ENCODE data around the gene ACY1.
"Not testable (repeated sequence)": the region's sequence is repeated elsewhere in the genome, so short reads cannot be mapped to it uniquely, and the experiment has no call there.

The ACY1 gene

GRCh38 chr3:52030714-52031310 is 47.5 kb downstream of the ACY1 start:
- no peak for DNase-seq

- no peak for DNase-seq
Measured at GRCh38 chr3:52031896-52032295, 48.6 kb downstream of the ACY1 start.

- DNase-seq = no peak
Measured at GRCh38 chr3:52032702-52033408, 49.5 kb downstream of the ACY1 start.

- DNase-seq = not testable (repeated sequence)
Measured at GRCh38 chr3:52033748-52034147, 50.4 kb downstream of the ACY1 start.

- DNase-seq = no peak
Measured at GRCh38 chr3:52034212-52034611, 50.9 kb downstream of the ACY1 start.

GRCh38 chr3:52034651-52035050 is 51.3 kb downstream of the ACY1 start:
- no peak for DNase-seq

GRCh38 chr3:52036222-52036694 is 52.9 kb downstream of the ACY1 start:
- no peak for DNase-seq

- no peak for DNase-seq
Measured at GRCh38 chr3:52036829-52037228, 53.5 kb downstream of the ACY1 start.

GRCh38 chr3:52037291-52037690 is 54.0 kb downstream of the ACY1 start:
- no peak for DNase-seq

GRCh38 chr3:52038227-52038626 is 54.9 kb downstream of the ACY1 start:
- DNase-seq = no peak
